Liver (tissue), 3 donors: ENCODE results near the gene GGCT.

ENCODE experiments used
- EGR1 ChIP-seq, 2 donors: IDR thresholded peaks; 2 replicates each; pipeline ENCODE4 v1.6.1; 2016 to 2018; ENCODE audit warnings: antibody characterized with exemption in 2 of 2, low read depth in 2 of 2
- GABPA ChIP-seq, 2 donors: IDR thresholded peaks in 1 of 2; conservative IDR thresholded peaks in 1 of 2; 2 replicates each; pipeline ENCODE4 v1.6.1; 2016; ENCODE audit warnings: antibody characterized with exemption in 2 of 2, mild to moderate bottlenecking in 1 of 2, moderate library complexity in 1 of 2
- JUND ChIP-seq, 2 donors: IDR thresholded peaks; 2 replicates each; pipeline ENCODE4 v1.6.1; 2016; ENCODE audit warnings: antibody characterized with exemption in 2 of 2
- REST ChIP-seq: IDR thresholded peaks from 2 replicates; pipeline ENCODE4 v1.6.1; 2016; ENCODE audit warnings: antibody characterized with exemption, mild to moderate bottlenecking
- RXRA ChIP-seq, 2 donors: IDR thresholded peaks; 2 replicates each; pipeline ENCODE4 v1.6.1; 2017 to 2018; ENCODE audit warnings: antibody characterized with exemption in 2 of 2, mild to moderate bottlenecking in 1 of 2
- SP1 ChIP-seq: IDR thresholded peaks from 2 replicates; pipeline ENCODE4 v1.6.1; 2018; ENCODE audit warnings: antibody characterized with exemption, mild to moderate bottlenecking
- TAF1 ChIP-seq: conservative IDR thresholded peaks from 2 replicates; pipeline ENCODE4 v1.6.1; 2016; ENCODE audit warnings: antibody characterized with exemption, mild to moderate bottlenecking
- TF ChIP-seq, protein P1 (sequence below): fragments of 150-350 bp; IDR thresholded peaks from 2 replicates; pipeline ENCODE4 v1.5.1; 2017; ENCODE audit warnings: improper control_type of control experiment, low read depth, low read length; ENCODE audit not compliant: missing input control
- TF ChIP-seq, protein P2 (sequence below): IDR thresholded peaks from 2 replicates; pipeline ENCODE4 v1.6.1; 2016; ENCODE audit warnings: antibody characterized with exemption
- TF ChIP-seq, protein P3 (sequence below): IDR thresholded peaks from 2 replicates; pipeline ENCODE4 v1.6.1; 2016; ENCODE audit warnings: antibody characterized with exemption
- donor health status: healthy.
- donor health status: healthy.

- TF ChIP-seq, protein P1, sequence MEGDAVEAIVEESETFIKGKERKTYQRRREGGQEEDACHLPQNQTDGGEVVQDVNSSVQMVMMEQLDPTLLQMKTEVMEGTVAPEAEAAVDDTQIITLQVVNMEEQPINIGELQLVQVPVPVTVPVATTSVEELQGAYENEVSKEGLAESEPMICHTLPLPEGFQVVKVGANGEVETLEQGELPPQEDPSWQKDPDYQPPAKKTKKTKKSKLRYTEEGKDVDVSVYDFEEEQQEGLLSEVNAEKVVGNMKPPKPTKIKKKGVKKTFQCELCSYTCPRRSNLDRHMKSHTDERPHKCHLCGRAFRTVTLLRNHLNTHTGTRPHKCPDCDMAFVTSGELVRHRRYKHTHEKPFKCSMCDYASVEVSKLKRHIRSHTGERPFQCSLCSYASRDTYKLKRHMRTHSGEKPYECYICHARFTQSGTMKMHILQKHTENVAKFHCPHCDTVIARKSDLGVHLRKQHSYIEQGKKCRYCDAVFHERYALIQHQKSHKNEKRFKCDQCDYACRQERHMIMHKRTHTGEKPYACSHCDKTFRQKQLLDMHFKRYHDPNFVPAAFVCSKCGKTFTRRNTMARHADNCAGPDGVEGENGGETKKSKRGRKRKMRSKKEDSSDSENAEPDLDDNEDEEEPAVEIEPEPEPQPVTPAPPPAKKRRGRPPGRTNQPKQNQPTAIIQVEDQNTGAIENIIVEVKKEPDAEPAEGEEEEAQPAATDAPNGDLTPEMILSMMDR, result no peak
- TF ChIP-seq GABPA (IDR thresholded peaks at IDR 0.05 in 1 of 2, conservative IDR thresholded peaks at IDR 0.05 in 1 of 2) (no peak), TAF1 (no peak), RXRA (IDR thresholded peaks at IDR 0.05) (no peak), SP1 (no peak), JUND (IDR thresholded peaks at IDR 0.05) (no peak), EGR1 (IDR thresholded peaks at IDR 0.05; ENCODE audit: low read depth in 2 of 2) (no peak), REST (no peak)
- TF ChIP-seq, protein P2, sequence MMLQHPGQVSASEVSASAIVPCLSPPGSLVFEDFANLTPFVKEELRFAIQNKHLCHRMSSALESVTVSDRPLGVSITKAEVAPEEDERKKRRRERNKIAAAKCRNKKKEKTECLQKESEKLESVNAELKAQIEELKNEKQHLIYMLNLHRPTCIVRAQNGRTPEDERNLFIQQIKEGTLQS, result no peak
- TF ChIP-seq, protein P3, sequence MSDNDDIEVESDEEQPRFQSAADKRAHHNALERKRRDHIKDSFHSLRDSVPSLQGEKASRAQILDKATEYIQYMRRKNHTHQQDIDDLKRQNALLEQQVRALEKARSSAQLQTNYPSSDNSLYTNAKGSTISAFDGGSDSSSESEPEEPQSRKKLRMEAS, result no peak
Observed at GRCh38 chr7:30524545-30524944, 19.9 kb upstream of the GGCT start.
